ENCODE data around the gene RNF144B. TPM values are rescaled to one million over a fixed set of nuclear protein-coding genes. Genes with fewer than 3 reads are reported as not detected.

Gene RNF144B
- total and polyA plus RNA-seq, 7 donors, result 6.0 to 94.9 (median 34.5) TPM

GRCh38 chr6:18386298-18386976 is 713 bp upstream of the RNF144B start:
- intact Hi-C loops (cut with DNase I), result loop anchor here (5.0 kb wide), 3 partner anchors 44 to 61 kb away; no protein-coding TSS in a partner anchor
- TF ChIP-seq CTCF (IDR thresholded peaks at IDR 0.05), result no peak
- Histone ChIP-seq H3K9me3 (no peaks in the 10 kb centered on the region), H3K27me3 (ENCODE audit: insufficient read depth in 3 of 3, low read length in 2 of 3) (no peaks in the 10 kb centered on the region), H3K36me3 (ENCODE audit: insufficient read depth in 1 of 2, low read depth in 1 of 2) (peaks cover 0 to 4% of the 10 kb centered on the region in 2 donors), H3K4me1 (peaks cover 21% of the 10 kb centered on the region), H3K4me3 (peak overlapping the region; percentile 72), H3K27ac (peak overlapping the region; percentile 87)
- DNase-seq (peak in 1 of 2 donors; percentile 73), ATAC-seq (peak in 2 of 4 donors; percentile 35 to 42)
- WGBS, 3 donors, result 21 to 23% (median 22%) methylated on average over 6 of the region's 6 CpGs

GRCh38 chr6:18388271-18388670 is 1.1 kb downstream of the RNF144B start:
- WGBS, 3 donors, result 7 to 12% (median 10%) methylated on average over 3 of the region's 3 CpGs
- ATAC-seq (peak in 1 of 4 donors; percentile 27), DNase-seq (no peak)
- peaks cover 0 to 6% of the 10 kb centered on the region in 2 donors for H3K36me3 ChIP-seq (ENCODE audit: insufficient read depth in 1 of 2, low read depth in 1 of 2)
- H3K4me3 ChIP-seq, result peak overlapping the region; percentile 72
- no peak for TF ChIP-seq CTCF (IDR thresholded peaks at IDR 0.05)
- no peaks in the 10 kb centered on the region for H3K9me3 ChIP-seq
- H3K27ac ChIP-seq, result peak overlapping the region; percentile 87
- H3K4me1 ChIP-seq, result peaks cover 28% of the 10 kb centered on the region
- intact Hi-C loops (cut with DNase I), result loop anchor here (5.0 kb wide), 3 partner anchors 46 to 61 kb away; no protein-coding TSS in a partner anchor
- H3K27me3 ChIP-seq (ENCODE audit: insufficient read depth in 3 of 3, low read length in 2 of 3), result no peaks in the 10 kb centered on the region

- Histone ChIP-seq H3K4me3 (peak overlapping the region; percentile 72), H3K27ac (peak overlapping the region; percentile 87), H3K36me3 (ENCODE audit: insufficient read depth in 1 of 2, low read depth in 1 of 2) (peaks cover 0 to 6% of the 10 kb centered on the region in 2 donors), H3K27me3 (ENCODE audit: insufficient read depth in 3 of 3, low read length in 2 of 3) (no peaks in the 10 kb centered on the region), H3K4me1 (peaks cover 35% of the 10 kb centered on the region), H3K9me3 (no peaks in the 10 kb centered on the region)
- TF ChIP-seq CTCF (IDR thresholded peaks at IDR 0.05), result no peak
- DNase-seq (no peak), ATAC-seq (no peak)
- intact Hi-C loops (cut with DNase I), result loop anchor here (5.0 kb wide), 3 partner anchors 47 to 62 kb away; no protein-coding TSS in a partner anchor
- 7 to 15% (median 12%) methylated on average over 1 of the region's 1 CpG for WGBS, 3 donors
Observed at GRCh38 chr6:18388942-18389341, 1.8 kb downstream of the RNF144B start.

- 3 to 10% (median 3%) methylated on average over 2 of the region's 2 CpGs for WGBS, 3 donors
Observed at GRCh38 chr6:18389479-18389878, 2.3 kb downstream of the RNF144B start.

More at GRCh38 chr6:18389479-18389878, 2.3 kb downstream of the RNF144B start:
- H3K9me3 ChIP-seq, result no peaks in the 10 kb centered on the region
- ATAC-seq (no peak), DNase-seq (no peak)
- no peak for TF ChIP-seq CTCF (IDR thresholded peaks at IDR 0.05)
- peaks cover 0 to 6% of the 10 kb centered on the region in 2 donors for H3K36me3 ChIP-seq (ENCODE audit: insufficient read depth in 1 of 2, low read depth in 1 of 2)
- peak overlapping the region; percentile 87 for H3K27ac ChIP-seq
- H3K4me3 ChIP-seq, result peak overlapping the region; percentile 72
- no peaks in the 10 kb centered on the region for H3K27me3 ChIP-seq (ENCODE audit: insufficient read depth in 3 of 3, low read length in 2 of 3)
- intact Hi-C loops (cut with DNase I), result loop anchor here (5.0 kb wide), 3 partner anchors 47 to 62 kb away; no protein-coding TSS in a partner anchor
- peaks cover 41% of the 10 kb centered on the region for H3K4me1 ChIP-seq

Measured in psoas muscle (tissue), 8 donors.